HG03039 (cell line): ENCODE results near the gene CEP41.
"Not testable (repeated sequence)": the region's sequence is repeated elsewhere in the genome, so short reads cannot be mapped to it uniquely, and the experiment has no call there.

Source experiments
- ATAC-seq: cut with Tn5 transposase; IDR thresholded peaks from one replicate; pipeline ENCODE4 v1.9.1; 2021; ENCODE audit warnings: mild to moderate bottlenecking, moderate library complexity; ENCODE audit not compliant: unreplicated experiment

The CEP41 gene

GRCh38 chr7:130463553-130464434 is 23.0 kb upstream of the CEP41 start:
- ATAC-seq = no peak

GRCh38 chr7:130461272-130461671 is 20.5 kb upstream of the CEP41 start:
- no peak for ATAC-seq

GRCh38 chr7:130458257-130458656 is 17.4 kb upstream of the CEP41 start:
- no peak for ATAC-seq

- ATAC-seq = no peak
Observed at GRCh38 chr7:130454959-130455358, 14.1 kb upstream of the CEP41 start.

- no peak for ATAC-seq
Observed at GRCh38 chr7:130452951-130453350, 12.1 kb upstream of the CEP41 start.

GRCh38 chr7:130451344-130451743 is 10.5 kb upstream of the CEP41 start:
- ATAC-seq = not testable (repeated sequence)

GRCh38 chr7:130446259-130446658 is 5.4 kb upstream of the CEP41 start:
- ATAC-seq = no peak

GRCh38 chr7:130444751-130445407 is 4.1 kb upstream of the CEP41 start:
- no peak for ATAC-seq

- no peak for ATAC-seq
Observed at GRCh38 chr7:130444234-130444633, 3.4 kb upstream of the CEP41 start.

GRCh38 chr7:130442601-130443000 is 1.8 kb upstream of the CEP41 start:
- no peak for ATAC-seq

- ATAC-seq = no peak
Observed at GRCh38 chr7:130441408-130441869, 623 bp upstream of the CEP41 start.

GRCh38 chr7:130436253-130436652 is 4.6 kb downstream of the CEP41 start:
- no peak for ATAC-seq

- ATAC-seq = no peak
Observed at GRCh38 chr7:130435311-130435854, 5.4 kb downstream of the CEP41 start.

GRCh38 chr7:130433301-130433700 is 7.5 kb downstream of the CEP41 start:
- no peak for ATAC-seq

- ATAC-seq = no peak
Observed at GRCh38 chr7:130432886-130433285, 7.9 kb downstream of the CEP41 start.

- ATAC-seq = no peak
Observed at GRCh38 chr7:130430841-130431666, 9.8 kb downstream of the CEP41 start.

- ATAC-seq = no peak
Observed at GRCh38 chr7:130430115-130430514, 10.7 kb downstream of the CEP41 start.

GRCh38 chr7:130429019-130429418 is 11.8 kb downstream of the CEP41 start:
- no peak for ATAC-seq

- ATAC-seq = no peak
Observed at GRCh38 chr7:130426564-130426963, 14.3 kb downstream of the CEP41 start.

- no peak for ATAC-seq
Observed at GRCh38 chr7:130425796-130426195, 15.0 kb downstream of the CEP41 start.

GRCh38 chr7:130423501-130424037 is 17.2 kb downstream of the CEP41 start:
- no peak for ATAC-seq
